Measurements from ENCODE around the gene ICAM4. TPM values are rescaled to one million over a fixed set of nuclear protein-coding genes. Genes with fewer than 3 reads are reported as not detected.
A peak's percentile ranks its signal among the peaks of the same experiment; 100 is the strongest.

ICAM4 gene
- total and polyA plus RNA-seq, 2 of the 13 experiments (the other 11 are each of a cell fraction or from before 2014, with no cell fraction given) = 2.9 to 4.0 TPM

DNA sequence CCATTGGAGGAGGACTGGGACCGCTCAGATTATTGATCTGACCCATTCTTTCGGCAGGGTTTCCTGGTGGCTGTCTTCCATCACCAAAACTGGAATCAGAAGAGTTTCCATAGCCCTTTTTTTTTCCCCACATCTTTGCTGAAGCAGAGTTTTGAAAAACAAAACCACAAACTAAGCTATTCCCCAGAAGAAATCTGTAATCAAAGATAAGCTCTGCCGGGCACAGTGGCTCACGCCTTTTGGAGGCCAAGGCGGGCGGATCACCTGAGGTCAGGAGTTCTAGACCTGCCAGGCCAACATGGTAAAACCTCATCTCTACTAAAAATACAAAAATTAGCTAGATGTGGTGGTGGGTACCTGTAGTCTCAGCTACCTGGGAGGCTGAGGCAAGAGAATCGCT, 20.0 kb upstream of the ICAM4 start:
- Histone ChIP-seq H3K36me3 (replicated peaks in 1 of 2; ENCODE audit: control insufficient read depth in 1 of 2, insufficient read depth in 2 of 2, low read length in 2 of 2) (no peaks in the 10 kb centered on the region), H3K4me2 (ENCODE audit: low read depth, low read length) (no peak overlapping the region), H3K79me2 (ENCODE audit: insufficient read depth, low read length) (peaks cover 13% of the 10 kb centered on the region), H3K9ac (ENCODE audit: insufficient read depth, low read depth, low read length) (no peak overlapping the region), H3K4me3 (replicated peaks in 1 of 3; ENCODE audit: insufficient read depth in 1 of 3, low read depth in 2 of 3, low read length in 3 of 3) (no peak overlapping the region), H4K20me1 (ENCODE audit: insufficient read depth, low read length) (no peaks in the 10 kb centered on the region), H2AFZ (ENCODE audit: low read length) (no peak overlapping the region), H3K9me3 (ENCODE audit: low read length) (no peaks in the 10 kb centered on the region), H3K4me1 (ENCODE audit: insufficient read depth, low read length) (peaks cover 48% of the 10 kb centered on the region), H3K27ac (ENCODE audit: extremely low read length, insufficient read depth, low read length) (no peak overlapping the region), H3K27me3 (ENCODE audit: control insufficient read depth in 1 of 2, insufficient read depth in 2 of 2, low read length in 2 of 2) (no peaks in the 10 kb centered on the region)
- TF ChIP-seq TBX3 (IDR thresholded peaks at IDR 0.05; ENCODE audit: borderline replicate concordance) (no peak), ZNF530 (CRISPR knock-in tag; IDR thresholded peaks at IDR 0.05; ENCODE audit: low read depth) (no peak)
- intact Hi-C loops (cut with micrococcal nuclease; ENCODE audit: unreplicated experiment) (no loop called here), in situ Hi-C loops (cut with HindIII; ENCODE audit: extremely low pct_ligation_motif_present, low pct_unique_long_range_greater_than_20kb) (no loop called here)
- ATAC-seq = no peak
- no peak for DNase-seq (ENCODE audit: low spot score)
- WGBS (ENCODE audit: low lambda C conversion rate) = 59% methylated on average over 7 of the region's 7 CpGs
- FAIRE-seq = no peak
- ChIA-PET CTCF (ENCODE audit: low intra/inter-chr PET ratio, low total read pairs) (no interaction called here), POLR2A (no interaction called here)
- no TSS peak for BruUV-seq (replicated peaks)

DNA sequence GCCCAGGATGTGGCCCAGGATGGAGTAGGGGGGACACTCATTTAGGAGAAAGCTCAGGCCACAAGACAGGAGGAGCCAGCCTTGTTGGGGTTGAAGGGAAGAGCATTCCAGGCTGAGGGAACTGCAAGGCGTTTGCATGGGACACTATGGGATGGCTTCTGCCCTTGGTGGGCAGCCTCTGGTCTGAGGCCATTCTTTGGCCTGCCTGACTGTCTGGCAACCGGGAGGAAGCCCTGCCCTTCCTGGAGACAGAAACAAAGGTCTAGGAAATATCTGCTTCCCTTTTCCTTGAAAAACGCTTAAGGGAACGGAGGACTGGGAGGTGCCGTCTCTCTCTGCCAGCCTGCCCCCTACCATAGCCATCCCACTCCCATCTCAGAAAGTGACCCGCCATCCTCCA, 18.7 kb upstream of the ICAM4 start:
- Histone ChIP-seq H3K4me2 (ENCODE audit: low read depth, low read length) (peak overlapping the region; percentile 87; the same call in 1 of the 2 replicates), H3K27ac (ENCODE audit: extremely low read length, insufficient read depth, low read length) (no peak overlapping the region), H2AFZ (ENCODE audit: low read length) (no peak overlapping the region), H3K9ac (ENCODE audit: insufficient read depth, low read depth, low read length) (no peak overlapping the region), H3K27me3 (ENCODE audit: control insufficient read depth in 1 of 2, insufficient read depth in 2 of 2, low read length in 2 of 2) (no peaks in the 10 kb centered on the region), H3K36me3 (replicated peaks in 1 of 2; ENCODE audit: control insufficient read depth in 1 of 2, insufficient read depth in 2 of 2, low read length in 2 of 2) (0 out of 5 replicates have a peak, but pooled peaks cover 0 to 4% of the 10 kb centered on the region in 2 experiments), H3K9me3 (ENCODE audit: low read length) (no peaks in the 10 kb centered on the region), H3K79me2 (ENCODE audit: insufficient read depth, low read length) (peaks cover 25% of the 10 kb centered on the region), H4K20me1 (ENCODE audit: insufficient read depth, low read length) (no peaks in the 10 kb centered on the region), H3K4me1 (ENCODE audit: insufficient read depth, low read length) (peaks cover 59% of the 10 kb centered on the region), H3K4me3 (replicated peaks in 1 of 3; ENCODE audit: insufficient read depth in 1 of 3, low read depth in 2 of 3, low read length in 3 of 3) (peak overlapping the region in 1 of 3 experiments; percentile 32; a peak in 1 of 6 replicates)
- CTCF ChIA-PET (ENCODE audit: low intra/inter-chr PET ratio, low total read pairs) = interaction anchor here (3.6 kb wide), 1 partner anchor 121 kb away, joined by 47 read pairs; no protein-coding TSS in a partner anchor
- WGBS (ENCODE audit: low lambda C conversion rate) = 44% methylated on average over 5 of the region's 6 CpGs
- in situ Hi-C loops (cut with HindIII; ENCODE audit: extremely low pct_ligation_motif_present, low pct_unique_long_range_greater_than_20kb) = no loop called here
- ATAC-seq (no peak), FAIRE-seq (no peak), DNase-seq (ENCODE audit: low spot score) (no peak)
- POLR2A ChIA-PET = interaction anchor here (0.6 to 4.4 kb wide), 2 partner anchors 9 to 66 kb away, joined by 3 to 71 read pairs; partner anchors contain the start of gene RAVER1
- BruUV-seq (replicated peaks) = no TSS peak
- intact Hi-C loops (cut with micrococcal nuclease; ENCODE audit: unreplicated experiment) = loop anchor here (2.0 kb wide), 2 partner anchors 67 to 121 kb away; no protein-coding TSS in a partner anchor
- TF ChIP-seq RFXANK (CRISPR knock-in tag; IDR thresholded peaks at IDR 0.05) (no peak), ERF (CRISPR knock-in tag; IDR thresholded peaks at IDR 0.05) (no peak), MAF1 (CRISPR knock-in tag; IDR thresholded peaks at IDR 0.05; ENCODE audit: borderline replicate concordance) (no peak), TP53 (CRISPR knock-in tag; conservative IDR thresholded peaks at IDR 0.05) (no peak), ARNT (IDR thresholded peaks at IDR 0.05) (no peak)
- TF ChIP-seq, protein P1, sequence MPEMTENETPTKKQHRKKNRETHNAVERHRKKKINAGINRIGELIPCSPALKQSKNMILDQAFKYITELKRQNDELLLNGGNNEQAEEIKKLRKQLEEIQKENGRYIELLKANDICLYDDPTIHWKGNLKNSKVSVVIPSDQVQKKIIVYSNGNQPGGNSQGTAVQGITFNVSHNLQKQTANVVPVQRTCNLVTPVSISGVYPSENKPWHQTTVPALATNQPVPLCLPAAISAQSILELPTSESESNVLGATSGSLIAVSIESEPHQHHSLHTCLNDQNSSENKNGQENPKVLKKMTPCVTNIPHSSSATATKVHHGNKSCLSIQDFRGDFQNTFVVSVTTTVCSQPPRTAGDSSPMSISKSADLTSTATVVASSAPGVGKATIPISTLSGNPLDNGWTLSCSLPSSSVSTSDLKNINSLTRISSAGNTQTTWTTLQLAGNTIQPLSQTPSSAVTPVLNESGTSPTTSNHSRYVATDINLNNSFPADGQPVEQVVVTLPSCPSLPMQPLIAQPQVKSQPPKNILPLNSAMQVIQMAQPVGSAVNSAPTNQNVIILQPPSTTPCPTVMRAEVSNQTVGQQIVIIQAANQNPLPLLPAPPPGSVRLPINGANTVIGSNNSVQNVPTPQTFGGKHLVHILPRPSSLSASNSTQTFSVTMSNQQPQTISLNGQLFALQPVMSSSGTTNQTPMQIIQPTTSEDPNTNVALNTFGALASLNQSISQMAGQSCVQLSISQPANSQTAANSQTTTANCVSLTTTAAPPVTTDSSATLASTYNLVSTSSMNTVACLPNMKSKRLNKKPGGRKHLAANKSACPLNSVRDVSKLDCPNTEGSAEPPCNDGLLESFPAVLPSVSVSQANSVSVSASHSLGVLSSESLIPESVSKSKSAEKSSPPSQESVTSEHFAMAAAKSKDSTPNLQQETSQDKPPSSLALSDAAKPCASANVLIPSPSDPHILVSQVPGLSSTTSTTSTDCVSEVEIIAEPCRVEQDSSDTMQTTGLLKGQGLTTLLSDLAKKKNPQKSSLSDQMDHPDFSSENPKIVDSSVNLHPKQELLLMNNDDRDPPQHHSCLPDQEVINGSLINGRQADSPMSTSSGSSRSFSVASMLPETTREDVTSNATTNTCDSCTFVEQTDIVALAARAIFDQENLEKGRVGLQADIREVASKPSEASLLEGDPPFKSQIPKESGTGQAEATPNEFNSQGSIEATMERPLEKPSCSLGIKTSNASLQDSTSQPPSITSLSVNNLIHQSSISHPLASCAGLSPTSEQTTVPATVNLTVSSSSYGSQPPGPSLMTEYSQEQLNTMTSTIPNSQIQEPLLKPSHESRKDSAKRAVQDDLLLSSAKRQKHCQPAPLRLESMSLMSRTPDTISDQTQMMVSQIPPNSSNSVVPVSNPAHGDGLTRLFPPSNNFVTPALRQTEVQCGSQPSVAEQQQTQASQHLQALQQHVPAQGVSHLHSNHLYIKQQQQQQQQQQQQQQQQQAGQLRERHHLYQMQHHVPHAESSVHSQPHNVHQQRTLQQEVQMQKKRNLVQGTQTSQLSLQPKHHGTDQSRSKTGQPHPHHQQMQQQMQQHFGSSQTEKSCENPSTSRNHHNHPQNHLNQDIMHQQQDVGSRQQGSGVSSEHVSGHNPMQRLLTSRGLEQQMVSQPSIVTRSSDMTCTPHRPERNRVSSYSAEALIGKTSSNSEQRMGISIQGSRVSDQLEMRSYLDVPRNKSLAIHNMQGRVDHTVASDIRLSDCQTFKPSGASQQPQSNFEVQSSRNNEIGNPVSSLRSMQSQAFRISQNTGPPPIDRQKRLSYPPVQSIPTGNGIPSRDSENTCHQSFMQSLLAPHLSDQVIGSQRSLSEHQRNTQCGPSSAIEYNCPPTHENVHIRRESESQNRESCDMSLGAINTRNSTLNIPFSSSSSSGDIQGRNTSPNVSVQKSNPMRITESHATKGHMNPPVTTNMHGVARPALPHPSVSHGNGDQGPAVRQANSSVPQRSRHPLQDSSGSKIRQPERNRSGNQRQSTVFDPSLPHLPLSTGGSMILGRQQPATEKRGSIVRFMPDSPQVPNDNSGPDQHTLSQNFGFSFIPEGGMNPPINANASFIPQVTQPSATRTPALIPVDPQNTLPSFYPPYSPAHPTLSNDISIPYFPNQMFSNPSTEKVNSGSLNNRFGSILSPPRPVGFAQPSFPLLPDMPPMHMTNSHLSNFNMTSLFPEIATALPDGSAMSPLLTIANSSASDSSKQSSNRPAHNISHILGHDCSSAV (CRISPR knock-in tag; IDR thresholded peaks at IDR 0.05; ENCODE audit: borderline replicate concordance) = no peak
- TF ChIP-seq, protein P2, sequence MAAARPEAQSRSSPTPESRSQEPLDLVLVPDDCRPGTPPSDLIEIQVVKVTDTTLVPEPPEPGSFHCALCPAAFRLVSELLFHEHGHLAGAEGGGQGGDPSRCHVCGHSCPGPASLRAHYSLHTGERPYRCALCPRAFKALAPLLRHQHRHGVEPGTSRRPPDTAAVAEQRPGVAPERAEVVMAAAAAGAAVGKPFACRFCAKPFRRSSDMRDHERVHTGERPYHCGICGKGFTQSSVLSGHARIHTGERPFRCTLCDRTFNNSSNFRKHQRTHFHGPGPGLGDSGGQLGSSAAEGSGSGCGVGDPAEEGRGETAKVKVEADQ (CRISPR knock-in tag; IDR thresholded peaks at IDR 0.05; ENCODE audit: borderline replicate concordance) = no peak
